ENCODE data around the gene GNPTAB. TPM values are rescaled to one million over a fixed set of nuclear protein-coding genes. Genes with fewer than 3 reads are reported as not detected.

GNPTAB gene
- total and polyA plus RNA-seq, 2 donors (not counting 1 experiment from before 2014, with no cell fraction given): 10.4 to 79.4 TPM

- H3K4me2 ChIP-seq (replicated peaks; ENCODE audit: low read depth, low read length, poor library complexity, severe bottlenecking): no peak overlapping the region
- no peaks in the 10 kb centered on the region for H3K9me3 Mint-ChIP-seq (ENCODE audit: insufficient read depth)
- H3K9ac ChIP-seq (ENCODE audit: low read length): no peak overlapping the region
- H3K79me2 ChIP-seq (ENCODE audit: control insufficient read depth, insufficient read depth, low read length): no peaks in the 10 kb centered on the region
- no peak overlapping the region for H3K27ac ChIP-seq (ENCODE audit: low read length in 2 of 2)
- H3K27me3 Mint-ChIP-seq: no peaks in the 10 kb centered on the region
- no peaks in the 10 kb centered on the region for H3K9me3 ChIP-seq (ENCODE audit: control extremely low read depth in 1 of 3, control insufficient read depth in 2 of 3, insufficient read depth in 1 of 3, low read length in 2 of 3)
- H2AFZ ChIP-seq (ENCODE audit: insufficient read depth, low read depth, low read length, poor library complexity, severe bottlenecking): no peak overlapping the region
- H3K36me3 ChIP-seq (replicated peaks in 1 of 2; ENCODE audit: control extremely low read depth in 1 of 2, control insufficient read depth in 1 of 2, extremely low read depth in 1 of 2, insufficient read depth in 2 of 2, low read length in 1 of 2): peaks cover 1 to 6% of the 10 kb centered on the region in 2 experiments
- no peak for DNase-seq
- intact Hi-C loops (cut with micrococcal nuclease): no loop called here
- ChIA-PET CTCF (interaction anchor here (2.0 kb wide), 1 partner anchor 9 kb away, joined by 9 read pairs; no protein-coding TSS in a partner anchor), POLR2A (no interaction called here)
- H3K4me1 ChIP-seq (ENCODE audit: control insufficient read depth in 2 of 2, insufficient read depth in 2 of 2, low read length in 2 of 2): peaks cover 5 to 7% of the 10 kb centered on the region in 2 donors
- 91% methylated on average over 3 of the region's 3 CpGs for WGBS (ENCODE audit: insufficient coverage)
- no peak for TF ChIP-seq EZH2 (IDR thresholded peaks at IDR 0.05; ENCODE audit: borderline replicate concordance, insufficient read depth, low read depth, low read length, poor library complexity, severe bottlenecking)
- TF ChIP-seq, protein P1, sequence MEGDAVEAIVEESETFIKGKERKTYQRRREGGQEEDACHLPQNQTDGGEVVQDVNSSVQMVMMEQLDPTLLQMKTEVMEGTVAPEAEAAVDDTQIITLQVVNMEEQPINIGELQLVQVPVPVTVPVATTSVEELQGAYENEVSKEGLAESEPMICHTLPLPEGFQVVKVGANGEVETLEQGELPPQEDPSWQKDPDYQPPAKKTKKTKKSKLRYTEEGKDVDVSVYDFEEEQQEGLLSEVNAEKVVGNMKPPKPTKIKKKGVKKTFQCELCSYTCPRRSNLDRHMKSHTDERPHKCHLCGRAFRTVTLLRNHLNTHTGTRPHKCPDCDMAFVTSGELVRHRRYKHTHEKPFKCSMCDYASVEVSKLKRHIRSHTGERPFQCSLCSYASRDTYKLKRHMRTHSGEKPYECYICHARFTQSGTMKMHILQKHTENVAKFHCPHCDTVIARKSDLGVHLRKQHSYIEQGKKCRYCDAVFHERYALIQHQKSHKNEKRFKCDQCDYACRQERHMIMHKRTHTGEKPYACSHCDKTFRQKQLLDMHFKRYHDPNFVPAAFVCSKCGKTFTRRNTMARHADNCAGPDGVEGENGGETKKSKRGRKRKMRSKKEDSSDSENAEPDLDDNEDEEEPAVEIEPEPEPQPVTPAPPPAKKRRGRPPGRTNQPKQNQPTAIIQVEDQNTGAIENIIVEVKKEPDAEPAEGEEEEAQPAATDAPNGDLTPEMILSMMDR (IDR thresholded peaks at IDR 0.05): no peak
- no peaks in the 10 kb centered on the region for H4K20me1 ChIP-seq (ENCODE audit: control insufficient read depth, insufficient read depth, low read length, poor library complexity, severe bottlenecking)
- H3K27ac Mint-ChIP-seq: no peak overlapping the region
- H3K4me1 Mint-ChIP-seq: peaks cover 18% of the 10 kb centered on the region
- H3K4me3 Mint-ChIP-seq: no peak overlapping the region
- no peak for ATAC-seq (ENCODE audit: low read depth)
- no peak overlapping the region for H3K4me3 ChIP-seq (ENCODE audit: control extremely low read depth in 1 of 5, extremely low read depth in 1 of 5, insufficient read depth in 1 of 5, low read depth in 2 of 5, low read length in 4 of 5)
- no peaks in the 10 kb centered on the region for H3K27me3 ChIP-seq (replicated peaks in 1 of 4; ENCODE audit: control extremely low read depth in 1 of 4, control insufficient read depth in 3 of 4, insufficient read depth in 4 of 4, low read length in 3 of 4)
Observed at GRCh38 chr12:101782273-101782731, 48.5 kb downstream of the GNPTAB start.

GRCh38 chr12:101781834-101782233 is 48.9 kb downstream of the GNPTAB start:
- H3K27me3 Mint-ChIP-seq: no peaks in the 10 kb centered on the region
- no CpG with 5 or more reads among the region's 3 CpGs for WGBS (ENCODE audit: insufficient coverage)
- no peak for TF ChIP-seq EZH2 (IDR thresholded peaks at IDR 0.05; ENCODE audit: borderline replicate concordance, insufficient read depth, low read depth, low read length, poor library complexity, severe bottlenecking)
- TF ChIP-seq, protein P1 (IDR thresholded peaks at IDR 0.05): no peak
- no peak overlapping the region for H3K4me3 Mint-ChIP-seq
- no peak overlapping the region for H3K27ac Mint-ChIP-seq
- no peak overlapping the region for H3K4me2 ChIP-seq (replicated peaks; ENCODE audit: low read depth, low read length, poor library complexity, severe bottlenecking)
- H3K9ac ChIP-seq (ENCODE audit: low read length): no peak overlapping the region
- peaks cover 1 to 6% of the 10 kb centered on the region in 2 experiments for H3K36me3 ChIP-seq (replicated peaks in 1 of 2; ENCODE audit: control extremely low read depth in 1 of 2, control insufficient read depth in 1 of 2, extremely low read depth in 1 of 2, insufficient read depth in 2 of 2, low read length in 1 of 2)
- peaks cover 5 to 7% of the 10 kb centered on the region in 2 donors for H3K4me1 ChIP-seq (ENCODE audit: control insufficient read depth in 2 of 2, insufficient read depth in 2 of 2, low read length in 2 of 2)
- DNase-seq (no peak), ATAC-seq (ENCODE audit: low read depth) (no peak)
- no peaks in the 10 kb centered on the region for H4K20me1 ChIP-seq (ENCODE audit: control insufficient read depth, insufficient read depth, low read length, poor library complexity, severe bottlenecking)
- no peak overlapping the region for H3K4me3 ChIP-seq (ENCODE audit: control extremely low read depth in 1 of 5, extremely low read depth in 1 of 5, insufficient read depth in 1 of 5, low read depth in 2 of 5, low read length in 4 of 5)
- no peak overlapping the region for H3K27ac ChIP-seq (ENCODE audit: low read length in 2 of 2)
- POLR2A ChIA-PET: no interaction called here
- H3K9me3 ChIP-seq (ENCODE audit: control extremely low read depth in 1 of 3, control insufficient read depth in 2 of 3, insufficient read depth in 1 of 3, low read length in 2 of 3): no peaks in the 10 kb centered on the region
- CTCF ChIA-PET: interaction anchor here (2.0 to 3.8 kb wide), 2 partner anchors 9 to 58 kb away, joined by 9 to 31 read pairs; no protein-coding TSS in a partner anchor
- intact Hi-C loops (cut with micrococcal nuclease): no loop called here
- no peaks in the 10 kb centered on the region for H3K9me3 Mint-ChIP-seq (ENCODE audit: insufficient read depth)
- H2AFZ ChIP-seq (ENCODE audit: insufficient read depth, low read depth, low read length, poor library complexity, severe bottlenecking): no peak overlapping the region
- no peaks in the 10 kb centered on the region for H3K79me2 ChIP-seq (ENCODE audit: control insufficient read depth, insufficient read depth, low read length)
- peaks cover 18% of the 10 kb centered on the region for H3K4me1 Mint-ChIP-seq
- no peaks in the 10 kb centered on the region for H3K27me3 ChIP-seq (replicated peaks in 1 of 4; ENCODE audit: control extremely low read depth in 1 of 4, control insufficient read depth in 3 of 4, insufficient read depth in 4 of 4, low read length in 3 of 4)
